ENCODE data around the gene SLC6A11. TPM values are rescaled to one million over a fixed set of nuclear protein-coding genes. Genes with fewer than 3 reads are reported as not detected.

SLC6A11 gene
- total and polyA plus RNA-seq, 10 donors: 0.03 to 2.7 (median 0.41) TPM; not detected in 2

DNA sequence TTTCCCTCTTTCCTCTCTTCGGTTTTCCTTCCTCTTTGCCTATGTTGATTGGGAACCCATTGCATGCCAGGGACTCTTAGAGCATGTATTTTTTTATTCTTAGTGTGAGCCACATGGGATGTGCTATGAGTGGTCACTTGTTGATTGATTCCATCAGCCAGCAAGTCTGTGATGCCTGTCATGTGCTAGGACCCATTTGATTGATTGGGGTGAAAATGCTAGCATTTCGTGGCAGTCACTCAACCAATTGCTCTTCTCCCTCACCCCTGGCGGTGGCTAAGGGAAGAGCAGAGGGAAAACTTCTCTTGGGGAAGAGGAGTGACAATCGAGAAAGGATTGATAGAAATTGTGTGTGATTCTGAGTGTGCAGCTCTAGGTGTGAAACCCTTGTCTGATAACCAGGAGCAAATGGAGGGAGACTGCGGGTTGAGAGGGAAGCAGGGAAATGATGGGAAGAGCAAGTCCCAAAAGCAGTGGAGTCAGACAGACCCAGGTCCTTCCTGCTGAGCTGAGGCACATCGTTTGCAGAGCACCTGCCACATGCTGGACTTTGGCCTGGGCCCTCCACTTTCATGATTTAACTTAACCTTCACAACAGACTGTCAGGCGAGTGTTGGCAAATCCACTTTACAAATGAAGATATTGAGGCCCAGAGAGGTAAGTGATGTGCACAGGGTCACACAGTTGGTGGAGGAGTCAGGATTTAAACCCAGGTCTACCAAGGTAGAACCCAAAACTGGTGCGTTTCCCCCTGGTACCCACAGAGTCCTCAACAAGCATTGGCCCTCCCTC lies 40.0 kb downstream of the SLC6A11 start:
- TF ChIP-seq, protein P1, sequence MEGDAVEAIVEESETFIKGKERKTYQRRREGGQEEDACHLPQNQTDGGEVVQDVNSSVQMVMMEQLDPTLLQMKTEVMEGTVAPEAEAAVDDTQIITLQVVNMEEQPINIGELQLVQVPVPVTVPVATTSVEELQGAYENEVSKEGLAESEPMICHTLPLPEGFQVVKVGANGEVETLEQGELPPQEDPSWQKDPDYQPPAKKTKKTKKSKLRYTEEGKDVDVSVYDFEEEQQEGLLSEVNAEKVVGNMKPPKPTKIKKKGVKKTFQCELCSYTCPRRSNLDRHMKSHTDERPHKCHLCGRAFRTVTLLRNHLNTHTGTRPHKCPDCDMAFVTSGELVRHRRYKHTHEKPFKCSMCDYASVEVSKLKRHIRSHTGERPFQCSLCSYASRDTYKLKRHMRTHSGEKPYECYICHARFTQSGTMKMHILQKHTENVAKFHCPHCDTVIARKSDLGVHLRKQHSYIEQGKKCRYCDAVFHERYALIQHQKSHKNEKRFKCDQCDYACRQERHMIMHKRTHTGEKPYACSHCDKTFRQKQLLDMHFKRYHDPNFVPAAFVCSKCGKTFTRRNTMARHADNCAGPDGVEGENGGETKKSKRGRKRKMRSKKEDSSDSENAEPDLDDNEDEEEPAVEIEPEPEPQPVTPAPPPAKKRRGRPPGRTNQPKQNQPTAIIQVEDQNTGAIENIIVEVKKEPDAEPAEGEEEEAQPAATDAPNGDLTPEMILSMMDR (IDR thresholded peaks at IDR 0.05 in 8 of 11, conservative IDR thresholded peaks at IDR 0.05 in 3 of 11): peak in 1 of 11 experiments; percentile 23
- TF ChIP-seq POLR2AphosphoS5 (IDR thresholded peaks at IDR 0.05): no peak

DNA sequence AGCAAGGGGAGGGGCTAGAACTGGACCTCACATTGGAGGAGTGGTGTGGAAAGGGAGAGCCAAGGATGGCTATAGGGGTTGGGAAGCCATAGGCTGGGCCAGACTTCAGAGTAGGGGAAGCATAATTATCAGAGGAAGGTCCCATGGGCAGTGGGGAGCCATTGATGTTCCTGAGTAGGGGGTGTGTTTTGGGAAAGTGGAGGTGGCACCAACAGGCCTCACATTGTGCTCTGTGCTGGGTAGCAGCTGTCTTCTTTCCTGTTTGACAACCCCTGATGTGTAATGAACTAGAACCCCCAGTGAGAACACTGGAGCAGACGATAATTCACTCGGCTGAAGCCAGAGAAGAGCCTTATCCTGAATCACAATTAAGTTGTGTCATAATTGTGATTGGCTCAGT lies 41.2 kb downstream of the SLC6A11 start:
- H3K9me3 ChIP-seq: no peaks in the 10 kb centered on the region
- intact Hi-C loops (cut with DNase I; ENCODE audit: low total_unique reads): no loop called here
- no peak for DNase-seq
- 69 to 97% (median 84%) methylated on average over 2 of the region's 2 CpGs for WGBS, 5 donors
- H3K4me1 ChIP-seq: no peaks in the 10 kb centered on the region
- no peak overlapping the region for H3K27ac ChIP-seq
- TF ChIP-seq POLR2A (IDR thresholded peaks at IDR 0.05) (no peak), POLR2AphosphoS5 (IDR thresholded peaks at IDR 0.05) (no peak)
- TF ChIP-seq, protein P1 (IDR thresholded peaks at IDR 0.05 in 8 of 11, conservative IDR thresholded peaks at IDR 0.05 in 3 of 11): no peak
- no peak overlapping the region for H3K4me3 ChIP-seq
- H3K27me3 ChIP-seq (replicated peaks in 1 of 7): peaks cover 0 to 14% (median 0%) of the 10 kb centered on the region in 7 donors
- H3K36me3 ChIP-seq: no peaks in the 10 kb centered on the region

More for the DNA sequence above, 40.0 kb downstream of the SLC6A11 start:
- intact Hi-C loops (cut with DNase I; ENCODE audit: low total_unique reads): no loop called here
- no peak for DNase-seq
- Histone ChIP-seq H3K4me3 (no peak overlapping the region), H3K36me3 (no peaks in the 10 kb centered on the region), H3K27me3 (replicated peaks in 1 of 7) (peaks cover 0 to 14% (median 0%) of the 10 kb centered on the region in 7 donors), H3K9me3 (no peaks in the 10 kb centered on the region), H3K4me1 (no peaks in the 10 kb centered on the region), H3K27ac (no peak overlapping the region)
- 53 to 72% (median 56%) methylated on average over 7 to 8 of the region's 8 CpGs for WGBS, 5 donors

DNA sequence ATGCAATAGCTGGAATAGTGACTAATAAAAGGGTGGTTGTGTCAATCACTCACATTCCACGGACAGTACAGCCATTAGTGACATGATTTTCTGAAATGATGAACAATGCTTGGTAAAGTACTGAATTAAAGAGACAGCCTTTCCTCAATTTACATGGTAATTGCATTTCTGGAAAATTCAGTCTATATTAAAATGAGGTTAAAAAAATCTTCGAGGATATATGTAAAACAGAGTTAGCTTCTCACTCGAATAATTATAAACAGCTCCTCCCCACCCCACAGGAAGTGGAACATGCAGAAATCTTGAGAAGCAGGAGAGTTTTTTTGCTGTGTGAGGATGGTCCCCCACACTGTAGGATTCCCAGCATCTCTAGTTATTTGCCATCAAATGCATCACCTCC lies 42.1 kb downstream of the SLC6A11 start:
- no peaks in the 10 kb centered on the region for H3K36me3 ChIP-seq
- TF ChIP-seq, protein P1 (IDR thresholded peaks at IDR 0.05 in 8 of 11, conservative IDR thresholded peaks at IDR 0.05 in 3 of 11): no peak
- no peak for TF ChIP-seq POLR2AphosphoS5 (IDR thresholded peaks at IDR 0.05)
- no peak for TF ChIP-seq POLR2A (IDR thresholded peaks at IDR 0.05)
- no peaks in the 10 kb centered on the region for H3K9me3 ChIP-seq
- H3K27ac ChIP-seq: no peak overlapping the region
- peaks cover 0 to 14% (median 0%) of the 10 kb centered on the region in 7 donors for H3K27me3 ChIP-seq (replicated peaks in 1 of 7)
- intact Hi-C loops (cut with DNase I; ENCODE audit: low total_unique reads): no loop called here
- no peaks in the 10 kb centered on the region for H3K4me1 ChIP-seq
- no peak for DNase-seq
- WGBS, 5 donors: 50 to 69% (median 54%) methylated on average over 3 of the region's 3 CpGs
- no peak overlapping the region for H3K4me3 ChIP-seq

DNA sequence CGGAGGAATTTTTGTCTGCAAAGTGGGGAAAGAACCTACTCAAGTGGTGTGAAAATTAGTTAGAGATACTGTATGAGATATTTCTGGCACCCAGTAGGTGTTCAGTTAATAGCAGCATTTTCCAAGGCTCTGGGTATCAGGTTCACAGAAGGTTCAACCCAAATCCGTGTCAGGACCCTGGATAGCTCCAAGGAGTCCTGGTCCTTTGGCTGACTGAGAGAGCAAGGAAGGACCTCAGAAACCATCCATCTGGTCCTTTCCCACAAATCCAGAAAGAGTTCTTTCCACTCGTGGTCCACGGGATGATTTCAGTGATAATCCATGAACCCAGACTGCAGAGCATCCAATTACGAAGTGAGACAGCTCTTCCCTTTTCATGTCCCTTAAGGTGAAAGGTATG lies 51.4 kb downstream of the SLC6A11 start:
- TF ChIP-seq POLR2AphosphoS5 (IDR thresholded peaks at IDR 0.05) (no peak), POLR2A (IDR thresholded peaks at IDR 0.05) (no peak)
- TF ChIP-seq, protein P1 (IDR thresholded peaks at IDR 0.05 in 8 of 11, conservative IDR thresholded peaks at IDR 0.05 in 3 of 11): no peak
- 43 to 52% (median 49%) methylated on average over 5 of the region's 5 CpGs for WGBS, 5 donors
- no peaks in the 10 kb centered on the region for H3K4me1 ChIP-seq
- no peak overlapping the region for H3K27ac ChIP-seq
- H3K4me3 ChIP-seq: no peak overlapping the region
- DNase-seq: no peak
- intact Hi-C loops (cut with DNase I; ENCODE audit: low total_unique reads): no loop called here
- peaks cover 0 to 20% (median 0%) of the 10 kb centered on the region in 7 donors for H3K27me3 ChIP-seq (replicated peaks in 1 of 7)
- no peaks in the 10 kb centered on the region for H3K36me3 ChIP-seq
- H3K9me3 ChIP-seq: no peaks in the 10 kb centered on the region
